Measurements from ENCODE around the gene NOTCH3.

Gene NOTCH3

GRCh38 chr19:15195371-15196334, 5.1 kb downstream of the NOTCH3 start:
- peak; percentile 37 for DNase-seq

- DNase-seq, result no peak
Measured at GRCh38 chr19:15194938-15195337, 5.9 kb downstream of the NOTCH3 start.

- peak; percentile 11 for DNase-seq
Measured at GRCh38 chr19:15191982-15192381, 8.8 kb downstream of the NOTCH3 start.

- DNase-seq, result no peak
Measured at GRCh38 chr19:15191514-15191913, 9.3 kb downstream of the NOTCH3 start.

- no peak for DNase-seq
Measured at GRCh38 chr19:15188851-15189250, 11.9 kb downstream of the NOTCH3 start.

- DNase-seq, result peak; percentile 14
Measured at GRCh38 chr19:15187026-15188007, 13.5 kb downstream of the NOTCH3 start.

- no peak for DNase-seq
Measured at GRCh38 chr19:15185188-15185587, 15.6 kb downstream of the NOTCH3 start.

- no peak for DNase-seq
Measured at GRCh38 chr19:15184776-15185175, 16.0 kb downstream of the NOTCH3 start.

GRCh38 chr19:15181394-15181793, 19.4 kb downstream of the NOTCH3 start:
- DNase-seq, result no peak

- DNase-seq, result no peak
Measured at GRCh38 chr19:15180451-15181390, 20.1 kb downstream of the NOTCH3 start.

GRCh38 chr19:15178629-15179308, 22.0 kb downstream of the NOTCH3 start:
- no peak for DNase-seq

- peak; percentile 85 for DNase-seq
Measured at GRCh38 chr19:15177269-15178116, 23.3 kb downstream of the NOTCH3 start.

GRCh38 chr19:15175609-15176008, 25.2 kb downstream of the NOTCH3 start:
- DNase-seq, result no peak

GRCh38 chr19:15173746-15174404, 26.9 kb downstream of the NOTCH3 start:
- DNase-seq, result no peak

GRCh38 chr19:15170345-15170744, 30.4 kb downstream of the NOTCH3 start:
- no peak for DNase-seq

GRCh38 chr19:15169541-15170285, 31.1 kb downstream of the NOTCH3 start:
- no peak for DNase-seq

GRCh38 chr19:15166700-15167099, 34.1 kb downstream of the NOTCH3 start:
- no peak for DNase-seq

- no peak for DNase-seq
Measured at GRCh38 chr19:15161028-15161984, 39.5 kb downstream of the NOTCH3 start.

All from activated naive CD4-positive, alpha-beta T cell treated with anti-CD3 and anti-CD28 coated beads, Interleukin-2, amount 50 U/mL, for 16 hours (primary cell).